ENCODE measurements around the gene DDX54.
A peak's percentile ranks its signal among the peaks of the same experiment; 100 is the strongest.

The DDX54 gene

GRCh38 chr12:113185180-113186032 lies at the start of gene DDX54, which contains the start of gene RITA1:
Gene DDX54 (minus strand): TSS chr12:113185478. CDS start chr12:113185451, 27 bp downstream.
Gene RITA1 (plus strand): TSS chr12:113185721. CDS start chr12:113186747, 1,026 bp downstream.
- peak; percentile 76 to 78 for DNase-seq (ENCODE audit: low read depth in 2 of 2)

GRCh38 chr12:113234483-113234882 lies 49.2 kb upstream of the DDX54 start:
- no peak for DNase-seq (ENCODE audit: low read depth in 2 of 2)

- DNase-seq (ENCODE audit: low read depth in 2 of 2) = no peak
Observed at GRCh38 chr12:113233967-113234366, 48.7 kb upstream of the DDX54 start.

GRCh38 chr12:113232840-113233585 lies 47.7 kb upstream of the DDX54 start:
- DNase-seq (ENCODE audit: low read depth in 2 of 2) = peak; percentile 26 to 39

- no peak for DNase-seq (ENCODE audit: low read depth in 2 of 2)
Observed at GRCh38 chr12:113232089-113232839, 47.0 kb upstream of the DDX54 start.

- no peak for DNase-seq (ENCODE audit: low read depth in 2 of 2)
Observed at GRCh38 chr12:113231235-113232088, 46.2 kb upstream of the DDX54 start.

GRCh38 chr12:113230315-113231234 lies 45.3 kb upstream of the DDX54 start:
- DNase-seq (ENCODE audit: low read depth in 2 of 2) = no peak

GRCh38 chr12:113228394-113229028 lies 43.2 kb upstream of the DDX54 start:
- no peak for DNase-seq (ENCODE audit: low read depth in 2 of 2)

- no peak for DNase-seq (ENCODE audit: low read depth in 2 of 2)
Observed at GRCh38 chr12:113227686-113228391, 42.6 kb upstream of the DDX54 start.

- DNase-seq (ENCODE audit: low read depth in 2 of 2) = no peak
Observed at GRCh38 chr12:113226696-113227568, 41.7 kb upstream of the DDX54 start.

GRCh38 chr12:113224955-113225354 lies 39.7 kb upstream of the DDX54 start:
- no peak for DNase-seq (ENCODE audit: low read depth in 2 of 2)

- no peak for DNase-seq (ENCODE audit: low read depth in 2 of 2)
Observed at GRCh38 chr12:113222730-113223531, 37.7 kb upstream of the DDX54 start.

- DNase-seq (ENCODE audit: low read depth in 2 of 2) = no peak
Observed at GRCh38 chr12:113221997-113222729, 36.9 kb upstream of the DDX54 start.

GRCh38 chr12:113221181-113221996 lies 36.1 kb upstream of the DDX54 start, which contains the start of gene TPCN1:
Gene TPCN1 (plus strand): TSS chr12:113221464. CDS start chr12:113226853, 5,389 bp downstream.
- peak; percentile 98 to 99 for DNase-seq (ENCODE audit: low read depth in 2 of 2)

GRCh38 chr12:113220593-113221180 lies 35.4 kb upstream of the DDX54 start:
- no peak for DNase-seq (ENCODE audit: low read depth in 2 of 2)

Measured in activated CD4-positive, alpha-beta T cell treated with anti-CD3 and anti-CD28 coated beads for 24 hours (primary cell).